Measurements from ENCODE around the gene TRDMT1. TPM values are rescaled to one million over a fixed set of nuclear protein-coding genes. Genes with fewer than 3 reads are reported as not detected.
A peak's percentile ranks its signal among the peaks of the same experiment; 100 is the strongest.

The TRDMT1 gene
- total RNA-seq, 4 donors from 2014 or later, result 2.7 to 9.4 (median 4.0) TPM

DNA sequence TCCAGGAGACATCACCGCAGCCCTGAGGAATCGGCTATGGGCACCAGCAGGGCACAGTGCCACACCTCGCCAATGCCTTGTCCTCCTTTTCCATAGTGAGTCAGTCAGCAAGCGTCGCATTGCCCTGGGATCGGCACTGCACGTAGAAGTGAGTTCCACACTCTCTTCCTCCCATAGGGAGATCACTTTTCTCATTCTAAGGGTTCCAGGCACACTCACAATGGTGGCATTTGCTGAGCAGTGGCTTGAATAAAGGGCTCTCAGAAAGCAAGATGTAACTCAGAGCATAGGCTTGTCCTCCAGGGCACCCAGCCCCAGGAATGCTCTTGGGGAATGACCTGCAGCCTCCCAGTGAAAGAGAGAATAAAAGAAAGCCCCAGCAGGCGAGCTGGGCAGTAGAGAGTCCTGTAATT lies 25.4 kb upstream of the TRDMT1 start:
- 49% methylated on average over 8 of the region's 8 CpGs for WGBS
- TF ChIP-seq, protein P1, sequence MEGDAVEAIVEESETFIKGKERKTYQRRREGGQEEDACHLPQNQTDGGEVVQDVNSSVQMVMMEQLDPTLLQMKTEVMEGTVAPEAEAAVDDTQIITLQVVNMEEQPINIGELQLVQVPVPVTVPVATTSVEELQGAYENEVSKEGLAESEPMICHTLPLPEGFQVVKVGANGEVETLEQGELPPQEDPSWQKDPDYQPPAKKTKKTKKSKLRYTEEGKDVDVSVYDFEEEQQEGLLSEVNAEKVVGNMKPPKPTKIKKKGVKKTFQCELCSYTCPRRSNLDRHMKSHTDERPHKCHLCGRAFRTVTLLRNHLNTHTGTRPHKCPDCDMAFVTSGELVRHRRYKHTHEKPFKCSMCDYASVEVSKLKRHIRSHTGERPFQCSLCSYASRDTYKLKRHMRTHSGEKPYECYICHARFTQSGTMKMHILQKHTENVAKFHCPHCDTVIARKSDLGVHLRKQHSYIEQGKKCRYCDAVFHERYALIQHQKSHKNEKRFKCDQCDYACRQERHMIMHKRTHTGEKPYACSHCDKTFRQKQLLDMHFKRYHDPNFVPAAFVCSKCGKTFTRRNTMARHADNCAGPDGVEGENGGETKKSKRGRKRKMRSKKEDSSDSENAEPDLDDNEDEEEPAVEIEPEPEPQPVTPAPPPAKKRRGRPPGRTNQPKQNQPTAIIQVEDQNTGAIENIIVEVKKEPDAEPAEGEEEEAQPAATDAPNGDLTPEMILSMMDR (IDR thresholded peaks at IDR 0.05), result no peak
- peaks cover 32% of the 10 kb centered on the region for H3K4me1 ChIP-seq
- peak overlapping the region; percentile 99 for H3K27ac ChIP-seq
- H3K27me3 ChIP-seq, result peaks cover 5% of the 10 kb centered on the region
- no peaks in the 10 kb centered on the region for H3K9me3 ChIP-seq
- H3K36me3 ChIP-seq, result no peaks in the 10 kb centered on the region
- peak overlapping the region; percentile 68 for H3K4me3 ChIP-seq
- peak in 1 of 2 donors; percentile 77 for DNase-seq (ENCODE audit: low spot score in 2 of 2)

DNA sequence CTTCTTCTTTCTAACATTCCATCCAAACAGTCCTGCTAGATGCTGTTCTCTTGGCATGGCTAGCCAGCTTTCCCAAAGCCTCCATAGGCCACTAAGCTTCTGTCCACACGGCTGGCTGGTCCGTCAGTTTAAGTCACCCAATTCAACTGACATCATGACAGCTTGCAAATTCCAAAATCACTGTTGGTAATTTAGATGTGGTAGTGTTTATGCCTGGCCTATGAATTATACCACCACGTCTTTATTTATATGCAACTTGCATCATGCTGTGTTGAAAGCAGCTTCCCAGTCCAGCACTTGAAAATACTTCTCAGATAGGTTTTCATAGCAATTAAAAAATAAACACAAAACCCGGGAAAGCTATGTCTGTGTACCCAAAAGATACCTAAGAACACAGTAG lies 24.3 kb upstream of the TRDMT1 start:
- TF ChIP-seq, protein P1 (IDR thresholded peaks at IDR 0.05), result no peak
- TF ChIP-seq POLR2A (IDR thresholded peaks at IDR 0.05), result no peak
- no peak for TF ChIP-seq EP300 (IDR thresholded peaks at IDR 0.05)
- no peak for TF ChIP-seq POLR2AphosphoS5 (IDR thresholded peaks at IDR 0.05)
- WGBS, result 93% methylated on average over 4 of the region's 4 CpGs
- H3K9me3 ChIP-seq, result no peaks in the 10 kb centered on the region
- no peak overlapping the region for H3K4me3 ChIP-seq
- H3K36me3 ChIP-seq, result no peaks in the 10 kb centered on the region
- DNase-seq (ENCODE audit: low spot score in 2 of 2), result no peak
- H3K27ac ChIP-seq, result no peak overlapping the region
- H3K4me1 ChIP-seq, result peaks cover 26% of the 10 kb centered on the region
- peaks cover 5% of the 10 kb centered on the region for H3K27me3 ChIP-seq

DNA sequence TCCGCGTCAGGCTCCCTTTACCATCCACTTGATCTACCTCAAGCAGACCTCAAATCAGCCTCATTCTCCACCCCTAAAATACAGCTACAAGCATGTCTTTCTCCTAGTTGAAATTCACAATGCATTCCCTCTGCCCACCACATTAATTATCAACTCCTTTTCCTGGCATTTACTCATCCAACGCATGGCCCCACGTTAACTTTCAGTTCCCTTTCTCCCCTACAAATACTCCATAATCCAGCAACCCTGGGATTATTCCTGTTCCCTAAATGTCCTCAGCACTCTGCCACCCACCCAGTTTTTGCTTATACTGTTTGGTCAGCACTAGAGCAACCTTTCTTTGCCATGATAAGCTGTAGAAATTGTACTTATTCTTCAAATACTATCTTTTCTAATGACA lies 20.9 kb upstream of the TRDMT1 start:
- no peaks in the 10 kb centered on the region for H3K27me3 ChIP-seq

DNA sequence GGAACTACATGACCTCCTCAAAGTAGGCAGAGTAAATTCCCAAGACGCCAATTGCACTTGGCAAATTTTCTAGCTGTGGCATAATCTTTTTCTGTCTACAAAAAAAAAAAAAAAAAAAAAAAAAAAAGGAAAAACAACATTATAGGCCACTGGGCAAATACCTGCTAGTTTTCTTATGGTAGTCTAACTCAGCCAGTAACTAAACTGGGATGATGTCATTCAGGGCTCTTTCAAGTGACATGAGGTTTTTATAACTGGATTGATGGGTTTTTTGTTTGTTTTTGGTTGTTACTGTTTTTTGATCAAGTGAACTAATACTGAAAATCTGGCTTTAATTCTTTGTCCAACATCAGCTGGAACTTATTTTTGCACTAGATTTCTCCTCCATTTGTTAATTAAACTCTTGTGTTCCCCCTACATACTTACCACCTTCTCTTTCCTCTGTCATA lies 19.2 kb upstream of the TRDMT1 start:
- no peak for DNase-seq (ENCODE audit: low spot score in 2 of 2)
- H3K9me3 ChIP-seq, result no peaks in the 10 kb centered on the region
- TF ChIP-seq, protein P1 (IDR thresholded peaks at IDR 0.05), result no peak
- no peak for TF ChIP-seq EP300 (IDR thresholded peaks at IDR 0.05)
- peaks cover 15% of the 10 kb centered on the region for H3K4me1 ChIP-seq
- H3K36me3 ChIP-seq, result no peaks in the 10 kb centered on the region
- H3K27ac ChIP-seq, result no peak overlapping the region
- WGBS, result 34% methylated on average over 1 of the region's 1 CpG
- no peaks in the 10 kb centered on the region for H3K27me3 ChIP-seq
- H3K4me3 ChIP-seq, result no peak overlapping the region

More for the DNA sequence above, 20.9 kb upstream of the TRDMT1 start:
- Histone ChIP-seq H3K4me1 (peaks cover 11% of the 10 kb centered on the region), H3K9me3 (no peaks in the 10 kb centered on the region), H3K36me3 (no peaks in the 10 kb centered on the region), H3K4me3 (no peak overlapping the region), H3K27ac (no peak overlapping the region)
- TF ChIP-seq, protein P1 (IDR thresholded peaks at IDR 0.05), result no peak
- TF ChIP-seq POLR2A (IDR thresholded peaks at IDR 0.05), result no peak
- no peak for TF ChIP-seq POLR2AphosphoS5 (IDR thresholded peaks at IDR 0.05)
- no peak for TF ChIP-seq EP300 (IDR thresholded peaks at IDR 0.05)
- 67% methylated on average over 4 of the region's 4 CpGs for WGBS
- no peak for DNase-seq (ENCODE audit: low spot score in 2 of 2)

DNA sequence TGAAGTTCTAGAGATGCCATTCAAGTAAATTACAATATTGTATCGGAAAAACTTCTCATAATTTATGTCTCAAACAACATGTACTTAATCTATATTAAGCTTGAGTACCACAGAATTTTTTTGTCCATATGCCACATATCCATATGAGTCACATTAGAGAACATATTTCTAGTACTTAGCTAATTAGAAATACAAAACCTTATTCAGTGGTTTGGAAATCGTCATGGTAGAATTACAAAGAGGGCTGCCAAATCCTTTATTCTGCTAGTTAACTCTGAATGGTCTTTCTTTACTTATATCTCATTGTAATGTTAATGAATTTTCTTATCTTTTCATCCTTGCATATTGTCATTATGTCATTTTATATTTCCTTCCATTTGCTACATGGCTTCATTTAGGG lies 17.6 kb upstream of the TRDMT1 start:
- H3K4me3 ChIP-seq, result no peak overlapping the region
- 68% methylated on average over 2 of the region's 2 CpGs for WGBS

More for the DNA sequence above, 17.6 kb upstream of the TRDMT1 start:
- no peaks in the 10 kb centered on the region for H3K27me3 ChIP-seq
- H3K36me3 ChIP-seq, result no peaks in the 10 kb centered on the region
- no peak for DNase-seq (ENCODE audit: low spot score in 2 of 2)
- H3K9me3 ChIP-seq, result no peaks in the 10 kb centered on the region
- peaks cover 18% of the 10 kb centered on the region for H3K4me1 ChIP-seq
- TF ChIP-seq POLR2A (IDR thresholded peaks at IDR 0.05) (no peak), EP300 (IDR thresholded peaks at IDR 0.05) (no peak), POLR2AphosphoS5 (IDR thresholded peaks at IDR 0.05) (no peak)
- TF ChIP-seq, protein P1 (IDR thresholded peaks at IDR 0.05), result no peak
- no peak overlapping the region for H3K27ac ChIP-seq

Measured in suprapubic skin (tissue), 4 donors.